DMS 273 (cell line): Measurements from ENCODE around the gene SLC9A9.

Source experiments
- DNase-seq: peaks from one replicate; lab custom pipeline; 2025; ENCODE audit not compliant: unreplicated experiment; lab: John Stamatoyannopoulos, UW

SLC9A9 gene

DNA sequence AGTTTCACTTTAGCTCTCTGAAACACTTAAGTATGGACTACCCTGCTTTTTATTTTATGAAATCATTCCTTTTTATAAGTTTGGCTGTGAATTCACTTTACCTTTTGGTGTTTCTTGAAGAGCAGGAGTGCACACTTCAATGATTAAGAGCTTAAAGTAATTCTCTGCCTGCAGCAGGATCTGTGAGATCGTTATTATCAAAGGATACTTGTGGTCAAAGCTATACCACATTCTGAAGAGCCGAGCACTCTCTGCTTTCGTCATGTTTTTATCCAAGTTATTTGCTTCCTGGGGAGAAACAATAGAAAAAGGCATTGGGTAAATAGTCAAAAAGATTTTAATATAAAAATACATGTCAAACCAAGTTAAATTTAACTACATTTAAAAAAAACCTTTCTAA is 485.0 kb downstream of the SLC9A9 start:
- no peak for DNase-seq

DNA sequence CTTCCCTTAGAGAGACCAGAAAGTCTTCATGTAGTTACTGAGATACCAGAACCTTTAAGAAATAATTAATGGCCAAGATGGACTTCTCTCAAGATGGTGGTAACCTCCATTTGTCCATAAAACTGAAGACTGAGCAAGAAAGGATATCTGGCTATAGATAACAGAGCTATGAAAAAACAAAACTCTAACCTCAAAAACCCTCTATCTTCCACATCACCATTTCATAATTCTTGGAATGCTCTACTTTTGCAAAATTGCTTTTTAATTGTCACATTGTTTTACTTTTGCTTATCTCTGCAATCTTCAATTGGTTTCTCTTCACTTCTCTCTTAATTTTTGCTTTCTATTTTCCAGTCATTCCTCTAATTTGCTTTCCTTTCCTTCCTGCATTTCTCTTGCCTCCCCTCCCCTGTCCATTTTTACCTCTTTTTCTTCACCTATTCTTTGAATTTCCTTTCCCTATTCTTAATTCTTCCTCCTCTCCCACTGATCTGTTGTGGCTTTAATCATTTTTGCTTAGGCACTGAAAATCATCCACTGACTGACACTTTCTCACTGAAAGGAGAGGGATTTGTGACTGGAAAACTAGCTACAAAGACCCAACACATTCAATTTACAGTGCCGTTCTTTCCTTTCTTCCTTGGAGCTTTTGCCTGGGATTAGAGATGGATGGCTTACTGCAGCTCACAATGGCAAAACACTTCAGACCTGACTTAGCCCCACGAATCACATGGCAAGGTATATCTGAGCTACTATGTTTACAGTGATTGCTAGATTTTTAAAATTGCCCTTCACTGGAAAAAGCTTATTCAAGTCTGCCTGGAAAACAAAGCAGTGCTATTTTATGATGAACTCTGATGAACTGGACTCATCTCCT is 485.9 kb downstream of the SLC9A9 start:
- no peak for DNase-seq

GRCh38 chr3:143361589-143361988 is 486.7 kb downstream of the SLC9A9 start:
- DNase-seq = no peak

DNA sequence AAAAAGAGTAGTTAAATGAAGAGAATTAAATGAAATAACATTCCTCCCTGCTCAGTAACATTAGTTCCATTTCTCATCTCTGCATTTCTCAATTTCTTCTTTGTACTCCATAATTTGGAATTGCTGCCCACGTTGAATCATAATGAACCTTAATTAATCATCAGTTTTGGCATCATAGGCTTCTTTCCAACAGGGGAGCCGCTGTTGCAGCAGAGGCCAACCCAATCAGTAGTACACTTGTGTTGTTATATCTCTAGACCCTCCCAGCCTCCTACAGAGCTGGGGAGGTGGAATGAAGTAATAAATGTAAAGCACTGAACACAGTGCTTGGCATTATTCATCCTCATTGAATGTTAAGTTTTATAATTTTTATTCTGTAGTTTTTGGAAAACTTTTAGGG is 488.0 kb downstream of the SLC9A9 start:
- DNase-seq = no peak

DNA sequence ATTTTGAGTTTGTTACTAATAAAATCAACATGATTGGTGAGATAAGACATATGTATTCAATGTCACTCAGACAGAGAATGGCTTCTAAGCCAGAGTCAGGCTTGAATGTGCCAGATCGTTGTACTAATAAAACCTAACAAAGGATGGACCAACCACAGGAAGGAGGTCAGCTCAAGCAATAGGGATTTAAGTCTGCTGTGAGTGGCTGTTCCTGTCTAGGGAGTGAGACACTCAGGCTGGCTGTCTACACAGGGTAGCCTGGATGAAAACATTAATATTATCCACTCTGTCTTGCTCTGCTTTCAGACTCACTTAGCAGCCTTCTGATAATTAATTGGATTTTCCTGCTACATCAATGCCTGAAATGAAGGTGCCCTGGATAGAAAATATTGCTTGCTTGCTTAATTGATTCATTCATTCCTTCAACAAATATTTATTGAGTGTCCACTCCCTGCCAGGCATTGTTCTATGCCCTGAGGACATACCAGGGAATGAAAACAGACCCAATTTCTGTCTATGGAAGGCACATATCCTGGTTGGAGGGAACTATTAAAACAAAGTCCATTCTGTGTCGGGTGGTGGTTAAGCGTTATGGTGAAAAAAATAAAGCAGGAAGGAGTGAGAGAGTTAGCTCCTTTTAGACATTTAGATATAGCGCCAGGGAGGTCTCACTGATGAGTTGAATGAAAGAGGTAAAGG is 489.3 kb downstream of the SLC9A9 start:
- no peak for DNase-seq

DNA sequence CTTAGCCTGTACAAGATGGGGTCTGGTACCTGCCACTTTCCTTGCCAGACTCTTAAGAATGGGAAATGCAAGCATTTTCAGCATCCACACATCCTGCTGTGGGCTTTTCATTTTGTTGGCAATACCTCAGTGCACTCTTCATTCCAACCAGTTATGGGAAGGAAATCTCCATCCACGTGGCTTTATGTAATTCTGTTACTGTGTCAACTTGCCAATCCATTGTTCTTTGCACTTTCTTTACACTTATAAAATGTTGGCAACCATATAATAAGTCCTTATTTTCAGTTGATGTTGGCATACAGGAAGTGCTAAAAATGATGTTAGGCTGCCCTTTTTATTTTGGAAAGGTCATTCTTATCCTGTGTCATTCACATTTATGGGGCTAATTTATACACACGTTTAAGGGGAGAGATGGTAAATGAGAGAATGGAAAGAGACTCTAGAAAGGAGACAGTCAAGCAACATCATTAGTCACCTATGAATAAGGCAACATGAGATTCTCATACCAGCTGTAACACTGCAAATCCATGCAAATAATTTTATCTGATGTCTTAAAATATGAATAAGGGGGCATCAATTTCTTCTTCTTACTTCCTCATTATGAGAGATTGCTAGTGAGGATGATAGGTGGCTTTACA is 490.0 kb downstream of the SLC9A9 start:
- DNase-seq = no peak

DNA sequence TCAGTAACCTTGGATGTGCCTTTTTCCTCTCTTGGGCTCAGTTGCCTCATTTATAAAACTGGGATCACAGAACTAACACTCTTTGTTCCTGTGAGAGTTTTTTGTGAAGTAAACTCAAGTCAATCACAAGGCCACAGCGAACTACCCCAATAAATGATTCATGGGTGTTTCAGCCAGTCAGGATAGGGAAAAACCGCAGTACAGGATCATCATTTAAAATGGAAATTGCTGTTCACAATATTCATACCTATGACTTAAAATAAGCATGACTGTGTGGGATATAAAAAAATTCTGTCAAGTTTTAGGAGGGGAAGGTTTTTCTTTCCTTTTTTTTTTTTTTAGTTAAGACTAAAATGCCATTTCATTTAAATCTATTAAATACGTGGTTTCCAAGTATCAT is 490.6 kb downstream of the SLC9A9 start:
- DNase-seq = no peak

DNA sequence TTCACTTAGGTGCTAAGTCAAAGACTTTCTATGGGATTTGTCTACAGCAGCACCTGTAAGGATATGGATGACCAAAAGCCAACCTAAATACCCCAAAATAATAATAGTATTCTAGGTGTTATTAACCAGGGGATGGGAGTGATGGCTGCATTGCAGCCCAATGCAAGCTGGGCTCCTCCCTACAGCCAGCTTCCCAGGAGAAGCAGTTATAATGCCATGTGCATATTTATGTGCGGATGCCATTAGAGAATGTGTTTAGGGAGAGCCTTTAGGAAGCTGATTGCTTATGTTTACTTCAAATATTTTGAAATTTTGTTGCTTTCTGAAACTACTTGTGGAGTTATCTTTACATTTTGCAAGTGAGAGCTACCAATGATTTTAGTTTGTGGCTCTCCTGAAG is 491.4 kb downstream of the SLC9A9 start:
- no peak for DNase-seq

- DNase-seq = no peak
Measured at GRCh38 chr3:143354342-143354741, 493.9 kb downstream of the SLC9A9 start.

- DNase-seq = no peak
Measured at GRCh38 chr3:143352850-143353550, 495.3 kb downstream of the SLC9A9 start.

- DNase-seq = no peak
Measured at GRCh38 chr3:143351895-143352608, 496.2 kb downstream of the SLC9A9 start.

- no peak for DNase-seq
Measured at GRCh38 chr3:143351354-143351753, 496.9 kb downstream of the SLC9A9 start.

GRCh38 chr3:143349455-143349854 is 498.8 kb downstream of the SLC9A9 start:
- no peak for DNase-seq

- DNase-seq = peak; percentile 45
Measured at GRCh38 chr3:143348486-143349327, 499.6 kb downstream of the SLC9A9 start.

DNA sequence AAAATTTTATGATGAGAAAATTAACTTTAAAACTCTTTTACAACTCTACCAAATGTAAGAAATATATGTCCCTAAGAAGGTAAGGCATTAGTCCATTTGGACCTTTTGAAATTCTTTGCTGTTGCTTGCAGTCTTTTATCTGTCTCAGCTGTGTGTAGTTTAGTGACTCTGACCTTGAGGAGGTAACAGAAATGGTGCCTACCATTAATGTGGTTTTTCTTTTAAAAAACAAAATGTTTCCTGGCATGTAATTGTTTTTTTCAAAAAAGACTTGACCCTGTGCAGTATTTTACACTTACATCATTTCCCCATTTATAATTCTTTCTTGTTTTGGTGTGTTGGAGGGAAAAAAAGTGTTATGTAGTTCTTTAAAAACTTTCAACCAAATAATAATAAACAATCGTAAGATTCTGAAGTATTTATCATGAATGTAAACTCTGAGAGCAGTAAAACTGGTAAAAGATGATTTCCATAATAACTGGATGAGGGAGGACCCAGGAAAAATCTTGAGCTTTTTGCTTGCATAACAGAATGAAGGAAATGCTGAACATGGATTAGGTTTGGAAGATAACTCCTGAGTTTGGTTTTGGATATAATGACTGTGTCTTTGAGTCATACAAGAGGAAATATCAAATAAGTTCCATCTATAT is 503.6 kb downstream of the SLC9A9 start:
- DNase-seq = no peak

GRCh38 chr3:143343944-143344343 is 504.3 kb downstream of the SLC9A9 start:
- no peak for DNase-seq

DNA sequence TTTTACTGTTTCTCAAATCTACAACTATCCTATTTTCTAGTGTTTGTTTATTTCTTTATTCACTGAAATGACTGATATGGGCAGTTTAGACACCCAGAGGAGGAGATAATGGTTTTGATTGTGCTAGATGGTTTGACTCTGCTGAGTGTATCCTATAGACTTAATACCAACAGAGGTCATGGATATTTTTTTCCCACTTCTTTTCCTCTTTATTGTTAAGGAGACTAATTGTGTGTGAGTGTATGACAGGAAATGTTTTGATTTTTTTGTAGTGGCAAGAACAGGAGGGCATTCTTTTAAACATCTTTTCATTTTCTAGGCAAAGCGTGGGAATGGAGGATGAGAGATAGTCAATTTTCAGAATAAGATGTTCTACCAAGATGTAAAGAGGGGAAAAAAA is 505.2 kb downstream of the SLC9A9 start:
- DNase-seq = no peak

DNA sequence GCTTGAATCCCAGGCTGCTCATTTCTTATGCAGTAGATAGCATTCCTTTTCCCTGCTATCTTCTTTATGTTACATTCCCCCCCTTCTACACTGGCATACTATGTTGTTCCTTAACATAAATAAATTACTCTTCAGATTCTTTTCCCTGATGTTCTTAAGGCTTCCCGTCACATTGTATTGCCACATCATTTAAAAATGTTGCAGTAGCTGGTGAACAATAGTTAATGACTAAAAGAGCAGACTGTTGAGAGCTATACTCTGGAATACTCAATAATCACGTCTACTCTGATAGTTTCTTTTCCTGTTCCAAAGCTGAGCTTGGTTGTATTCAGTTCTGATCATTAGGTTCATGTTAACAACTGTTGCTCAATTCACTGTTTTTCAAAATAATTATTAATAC is 508.8 kb downstream of the SLC9A9 start:
- no peak for DNase-seq

- peak; percentile 95 for DNase-seq
Measured at GRCh38 chr3:143337387-143337786, 510.9 kb downstream of the SLC9A9 start.
